Measurements from ENCODE around the gene LCE3B. TPM values are rescaled to one million over a fixed set of nuclear protein-coding genes. Genes with fewer than 3 reads are reported as not detected.

Gene LCE3B
- total RNA-seq, 1 donor from 2014 or later: not detected

- Histone ChIP-seq H3K27ac (replicated peaks) (no peak overlapping the region), H3K27me3 (ENCODE audit: low read depth) (peaks cover 10% of the 10 kb centered on the region), H3K4me1 (no peaks in the 10 kb centered on the region), H3K36me3 (no peaks in the 10 kb centered on the region), H3K9me3 (replicated peaks) (no peaks in the 10 kb centered on the region), H3K4me3 (no peak overlapping the region)
- no peak for DNase-seq
- TF ChIP-seq CTCF (IDR thresholded peaks at IDR 0.05; ENCODE audit: borderline replicate concordance): no peak
- intact Hi-C loops (cut with micrococcal nuclease): no loop called here
Observed at GRCh38 chr1:152657677-152658076, 44.1 kb downstream of the LCE3B start.

GRCh38 chr1:152658649-152659048 lies 45.0 kb downstream of the LCE3B start:
- no peaks in the 10 kb centered on the region for H3K4me1 ChIP-seq
- H3K9me3 ChIP-seq (replicated peaks): no peaks in the 10 kb centered on the region
- peaks cover 19% of the 10 kb centered on the region for H3K27me3 ChIP-seq (ENCODE audit: low read depth)
- no peak for DNase-seq
- intact Hi-C loops (cut with micrococcal nuclease): no loop called here
- H3K36me3 ChIP-seq: no peaks in the 10 kb centered on the region
- no peak overlapping the region for H3K27ac ChIP-seq (replicated peaks)
- no peak overlapping the region for H3K4me3 ChIP-seq
- no peak for TF ChIP-seq CTCF (IDR thresholded peaks at IDR 0.05; ENCODE audit: borderline replicate concordance)

- TF ChIP-seq CTCF (IDR thresholded peaks at IDR 0.05; ENCODE audit: borderline replicate concordance): no peak
- H3K36me3 ChIP-seq: no peaks in the 10 kb centered on the region
- H3K27ac ChIP-seq (replicated peaks): no peak within 1 kb of the TSS
- no peaks in the 10 kb centered on the region for H3K9me3 ChIP-seq (replicated peaks)
- peaks cover 20% of the 10 kb centered on the region for H3K27me3 ChIP-seq (ENCODE audit: low read depth)
- no peak for DNase-seq
- H3K4me3 ChIP-seq: no peak within 1 kb of the TSS
- intact Hi-C loops (cut with micrococcal nuclease): no loop called here
- H3K4me1 ChIP-seq: no peaks in the 10 kb centered on the region
Observed at GRCh38 chr1:152663098-152663497, 49.5 kb downstream of the LCE3B start, which contains the start of gene LCE2D. TSS of gene LCE2D (plus strand) at chr1:152663380. CDS start at chr1:152664106, 726 bp downstream.

Other genes with a start within 250 kb of the LCE3B start
- not detected for gene CRNN, start 199.5 kb upstream of the LCE3B start, total RNA-seq
- not detected for gene LCE5A, start 103.0 kb upstream of the LCE3B start, total RNA-seq
- gene CRCT1, start 99.3 kb upstream of the LCE3B start, total RNA-seq: not detected
- gene LCE3E, start 47.0 kb upstream of the LCE3B start, total RNA-seq: not detected
- not detected for gene LCE3D, start 33.3 kb upstream of the LCE3B start, total RNA-seq
- gene LCE3C, start 13.6 kb upstream of the LCE3B start, total RNA-seq: not detected
- not detected for gene LCE3A, start 9.3 kb downstream of the LCE3B start, total RNA-seq
- not detected for gene LCE2D, start 49.6 kb downstream of the LCE3B start, total RNA-seq
- not detected for gene LCE2C, start 61.5 kb downstream of the LCE3B start, total RNA-seq
- gene LCE2B, start 72.3 kb downstream of the LCE3B start, total RNA-seq: not detected
- not detected for gene LCE2A, start 84.5 kb downstream of the LCE3B start, total RNA-seq
- not detected for gene LCE4A, start 94.3 kb downstream of the LCE3B start, total RNA-seq
- not detected for gene KPRP, start 144.2 kb downstream of the LCE3B start, total RNA-seq
- not detected for gene LCE1F, start 161.3 kb downstream of the LCE3B start, total RNA-seq
- gene LCE1E, start 172.4 kb downstream of the LCE3B start, total RNA-seq: not detected
- gene LCE1D, start 182.9 kb downstream of the LCE3B start, total RNA-seq: not detected
- not detected for gene LCE1C, start 192.8 kb downstream of the LCE3B start, total RNA-seq
- gene LCE1B, start 198.2 kb downstream of the LCE3B start, total RNA-seq: not detected
- not detected for gene LCE1A, start 213.7 kb downstream of the LCE3B start, total RNA-seq
- not detected for gene LCE6A, start 229.0 kb downstream of the LCE3B start, total RNA-seq
- not detected for gene LCE7A, start 246.2 kb downstream of the LCE3B start, total RNA-seq

Measured in left ventricle myocardium inferior (tissue), 1 donor.